H1 (cell line): ENCODE results near the gene ZNF561. TPM values are rescaled to one million over a fixed set of nuclear protein-coding genes. Genes with fewer than 3 reads are reported as not detected.

Experiments used
- CTCF ChIA-PET: fragments of 300-600 bp; sonication (Branson Sonifier 250); formaldehyde crosslinking; loops from one replicate; lab custom pipeline; 2021; ENCODE audit not compliant: partially characterized antibody; lab: Charles Lee
- POLR2A ChIA-PET: fragments of 300-600 bp; sonication (Branson Sonifier 250); formaldehyde crosslinking; loops from one replicate; lab custom pipeline; 2021; ENCODE audit warnings: inconsistent platforms; ENCODE audit not compliant: partially characterized antibody; lab: Charles Lee
- DNase-seq, 2 experiments: peaks; one replicate each; pipeline versions ENCODE4 v3.0.0 to v3.0.0-alpha.2; 2010 to 2022; ENCODE audit warnings: low spot score in 2 of 2, low read depth in 1 of 2, mixed read lengths in 1 of 2
- FAIRE-seq: peaks from 2 replicates; lab custom pipeline; 2011; peaks lifted over from hg19 to GRCh38; lab: Jason Lieb, UNC
- H2AFZ ChIP-seq: 2 replicates; pipeline ENCODE4 v1.8.1; 2012; ENCODE audit warnings: low read length, inconsistent platforms
- H2AK5ac ChIP-seq: 2 replicates; pipeline ENCODE4 v1.6.1; 2013; ENCODE audit warnings: low read depth, low read length
- H2BK120ac ChIP-seq: replicated peaks from 2 replicates; pipeline ENCODE3; 2013; ENCODE audit warnings: low read depth, low read length, inconsistent platforms
- H2BK12ac ChIP-seq: 2 replicates; pipeline ENCODE4 v1.6.1; 2013; ENCODE audit warnings: low read depth, low read length
- H2BK15ac ChIP-seq: 2 replicates; pipeline ENCODE4 v1.6.1; 2013; ENCODE audit warnings: low read length
- H2BK20ac ChIP-seq: 2 replicates; pipeline ENCODE4 v1.6.1; 2013; ENCODE audit warnings: low read length
- H2BK5ac ChIP-seq: 2 replicates; pipeline ENCODE4 v1.6.1; 2013; ENCODE audit warnings: low read depth, low read length
- H3K14ac ChIP-seq: 2 replicates; pipeline ENCODE4 v1.6.1; 2013; ENCODE audit warnings: inconsistent platforms; ENCODE audit not compliant: insufficient read length
- H3K18ac ChIP-seq: 2 replicates; pipeline ENCODE4 v1.6.1; 2013; ENCODE audit warnings: low read length; ENCODE audit errors: extremely low read depth
- H3K23ac ChIP-seq: 2 replicates; pipeline ENCODE4 v1.6.1; 2013; ENCODE audit warnings: inconsistent platforms; ENCODE audit not compliant: insufficient read length
- H3K23me2 ChIP-seq: 2 replicates; pipeline ENCODE4 v1.6.1; 2013; ENCODE audit warnings: low read depth, low read length
- H3K27ac ChIP-seq: 2 replicates; pipeline ENCODE4 v1.6.1; 2011; ENCODE audit warnings: low read depth, low read length, inconsistent platforms
- H3K27me3 ChIP-seq, 4 experiments: replicated peaks in 1 of 4; 1 replicate in 1 of 4; 2 replicates in 3 of 4; pipeline versions ENCODE4 v1.6.1 to v1.8.1; 2011 to 2013; ENCODE audit warnings: low read length in 3 of 4, mild to moderate bottlenecking in 3 of 4, inconsistent platforms in 2 of 4, mixed read lengths in 2 of 4, moderate library complexity in 1 of 4; ENCODE audit not compliant: control insufficient read depth in 3 of 4, insufficient read depth in 3 of 4; ENCODE audit errors: extremely low read depth in 1 of 4
- H3K36me3 ChIP-seq, 4 experiments: 2 replicates each; pipeline versions ENCODE4 v1.6.1 to v1.8.1; 2011 to 2013; ENCODE audit warnings: mild to moderate bottlenecking in 4 of 4, low read length in 3 of 4, moderate library complexity in 2 of 4, control low read depth in 1 of 4, inconsistent platforms in 1 of 4; ENCODE audit not compliant: insufficient read depth in 4 of 4, control insufficient read depth in 2 of 4
- H3K4ac ChIP-seq: replicated peaks from 2 replicates; pipeline ENCODE3; 2013; ENCODE audit warnings: low read length, low read depth, mixed read lengths, inconsistent platforms; ENCODE audit not compliant: insufficient read length
- H3K4me1 ChIP-seq, 4 experiments: replicated peaks in 1 of 4; 1 replicate in 1 of 4; 2 replicates in 3 of 4; pipeline versions ENCODE4 v1.6.1 to v1.8.1; 2011 to 2013; ENCODE audit warnings: low read length in 3 of 4, inconsistent platforms in 2 of 4, mixed read lengths in 1 of 4; ENCODE audit not compliant: insufficient read depth in 4 of 4, control insufficient read depth in 3 of 4
- H3K4me2 ChIP-seq, 2 experiments: 2 replicates each; pipeline versions ENCODE4 v1.6.1 to v1.8.1; 2011 to 2013; ENCODE audit warnings: low read depth in 2 of 2, low read length in 2 of 2, control low read depth in 1 of 2, inconsistent platforms in 1 of 2, mild to moderate bottlenecking in 1 of 2; ENCODE audit not compliant: insufficient read depth in 1 of 2
- H3K4me3 ChIP-seq, 4 experiments: fragments of 200-600, 300-600 bp in 1 of 4; sonication (generic), shearing (Covaris generic), sonication (Bioruptor Twin) in 1 of 4; 2 replicates each; pipeline versions ENCODE4 v1.5.1 to v1.8.1; 2011 to 2016; ENCODE audit warnings: low read length in 4 of 4, low read depth in 3 of 4, control low read depth in 2 of 4, inconsistent platforms in 2 of 4, mild to moderate bottlenecking in 2 of 4, mixed read lengths in 1 of 4, moderate library complexity in 1 of 4; ENCODE audit not compliant: insufficient read depth in 2 of 4; ENCODE audit errors: extremely low read depth in 1 of 4
- H3K56ac ChIP-seq: replicated peaks from 2 replicates; pipeline ENCODE3; 2013; ENCODE audit warnings: low read depth, mild to moderate bottlenecking, mixed read lengths, low read length, inconsistent platforms; ENCODE audit not compliant: insufficient read length
- H3K79me1 ChIP-seq: 2 replicates; pipeline ENCODE4 v1.6.1; 2013; ENCODE audit warnings: low read depth, low read length, control low read depth
- H3K79me2 ChIP-seq, 2 experiments: 2 replicates each; pipeline versions ENCODE4 v1.6.1 to v1.8.1; 2012 to 2013; ENCODE audit warnings: low read length in 2 of 2, mild to moderate bottlenecking in 2 of 2, inconsistent platforms in 1 of 2; ENCODE audit not compliant: insufficient read depth in 2 of 2, control insufficient read depth in 1 of 2
- H3K9ac ChIP-seq, 4 experiments: replicated peaks in 1 of 4; 1 replicate in 1 of 4; 2 replicates in 3 of 4; pipeline versions ENCODE4 v1.6.1 to v1.8.1; 2011 to 2013; ENCODE audit warnings: low read depth in 3 of 4, low read length in 3 of 4, control low read depth in 2 of 4, mild to moderate bottlenecking in 2 of 4, moderate library complexity in 2 of 4, inconsistent platforms in 1 of 4; ENCODE audit errors: extremely low read depth in 1 of 4
- H3K9me3 ChIP-seq, 2 experiments: 2 replicates each; pipeline versions ENCODE4 v1.6.1 to v1.8.1; 2012 to 2013; ENCODE audit warnings: mild to moderate bottlenecking in 2 of 2, moderate library complexity in 2 of 2, control low read depth in 1 of 2, inconsistent platforms in 1 of 2, low read depth in 1 of 2, low read length in 1 of 2, mixed read lengths in 1 of 2; ENCODE audit not compliant: insufficient read depth in 2 of 2
- H4K20me1 ChIP-seq, 2 experiments: replicated peaks in 1 of 2; 2 replicates each; pipeline versions ENCODE3 to v1.8.1; 2011 to 2013; ENCODE audit warnings: inconsistent platforms in 2 of 2, low read length in 2 of 2, mild to moderate bottlenecking in 1 of 2; ENCODE audit not compliant: insufficient read depth in 2 of 2, control insufficient read depth in 1 of 2
- H4K5ac ChIP-seq: 2 replicates; pipeline ENCODE4 v1.6.1; 2013; ENCODE audit warnings: low read length, low read depth, mixed read lengths, inconsistent platforms; ENCODE audit not compliant: insufficient read length
- H4K8ac ChIP-seq: 2 replicates; pipeline ENCODE4 v1.8.0; 2013; ENCODE audit warnings: mild to moderate bottlenecking, moderate library complexity, low read length, inconsistent platforms; ENCODE audit not compliant: insufficient read depth; ENCODE audit errors: extremely low read depth
- H4K91ac ChIP-seq: replicated peaks from 2 replicates; pipeline ENCODE3; 2013; ENCODE audit warnings: low read length, mixed read lengths, inconsistent platforms; ENCODE audit not compliant: insufficient read length
- BACH1 ChIP-seq: IDR thresholded peaks from 2 replicates; pipeline ENCODE4 v1.6.1; 2012; ENCODE audit warnings: low read length, improper control_type of control experiment
- EZH2 ChIP-seq: fragments of 200-600 bp; sonication (generic); IDR thresholded peaks from 2 replicates; pipeline ENCODE4 v1.7.1; 2012; ENCODE audit warnings: low read depth, mild to moderate bottlenecking, moderate library complexity, low read length, inconsistent platforms; ENCODE audit not compliant: severe bottlenecking
- FOSL1 ChIP-seq: IDR thresholded peaks from 2 replicates; pipeline ENCODE4 v1.6.1; 2011; ENCODE audit warnings: mild to moderate bottlenecking, low read depth, low read length, moderate library complexity; ENCODE audit not compliant: insufficient read depth
- HDAC6 ChIP-seq: IDR thresholded peaks from one replicate; pipeline ENCODE4 v1.7.1; 2012; ENCODE audit warnings: low read depth, mild to moderate bottlenecking, inconsistent platforms, low read length, moderate library complexity
- KDM5A ChIP-seq: fragments of 200-600 bp; IDR thresholded peaks from 2 replicates; pipeline ENCODE4 v1.7.1; 2012; ENCODE audit warnings: mild to moderate bottlenecking, low read length, inconsistent platforms, mixed read lengths
- PHF8 ChIP-seq: fragments of 200-600 bp; sonication (generic); conservative IDR thresholded peaks from 2 replicates; pipeline ENCODE4 v1.7.1; 2012; ENCODE audit warnings: low read depth, mild to moderate bottlenecking, inconsistent platforms, low read length, moderate library complexity
- RAD21 ChIP-seq, 2 experiments: IDR thresholded peaks in 1 of 2; conservative IDR thresholded peaks in 1 of 2; 2 replicates each; pipeline ENCODE4 v1.6.1; 2011; ENCODE audit warnings: low read depth in 2 of 2, low read length in 2 of 2, improper control_type of control experiment in 1 of 2, inconsistent platforms in 1 of 2, mild to moderate bottlenecking in 1 of 2, moderate library complexity in 1 of 2
- SAP30 ChIP-seq: fragments of 300-600 bp; sonication (generic); IDR thresholded peaks from 2 replicates; pipeline ENCODE4 v1.7.1; 2012; ENCODE audit warnings: low read length, moderate library complexity, mild to moderate bottlenecking, inconsistent platforms; ENCODE audit not compliant: insufficient read depth, insufficient replicate concordance
- SIRT6 ChIP-seq: IDR thresholded peaks from one replicate; pipeline ENCODE4 v1.7.1; 2012; ENCODE audit warnings: low read length, inconsistent platforms
- SUZ12 ChIP-seq: fragments of 200-600 bp; sonication (generic); IDR thresholded peaks from 2 replicates; pipeline ENCODE4 v1.6.1; 2012; ENCODE audit warnings: mild to moderate bottlenecking, inconsistent platforms, low read length, moderate library complexity, mixed read lengths
- TCF12 ChIP-seq: IDR thresholded peaks from 2 replicates; pipeline ENCODE4 v1.6.1; 2011; ENCODE audit warnings: low read depth, mild to moderate bottlenecking, low read length
- YY1 ChIP-seq: IDR thresholded peaks from 2 replicates; pipeline ENCODE4 v1.6.1; 2011; ENCODE audit warnings: low read depth, mild to moderate bottlenecking, low read length
- WGBS, 2 experiments: shearing (Covaris generic) in 1 of 2; methylation state at CpG; one replicate each; pipeline versions ENCODE4 v1.1.6 to v1.1.7; 2013 to 2015; ENCODE audit warnings: low lambda C conversion rate in 2 of 2, mixed read lengths in 2 of 2, inconsistent platforms in 1 of 2, low coverage in 1 of 2, missing lambda C conversion rate in 1 of 2; ENCODE audit not compliant: insufficient replicate concordance in 2 of 2, insufficient coverage in 1 of 2, insufficient read length in 1 of 2; ENCODE audit errors: extremely low coverage in 1 of 2, missing lambda C conversion rate in 1 of 2; 5-methylcytosine and 5-hydroxymethylcytosine counted together
- polyA plus RNA-seq, 7 experiments: library from polyadenylated mRNA; depleted of rRNA in 3 of 7; stranded (reverse) in 5 of 7; unstranded in 2 of 7; fragments of >200 nt in 5 of 7; fragments of 200-250 nt in 2 of 7; gene quantifications; 1 replicate in 5 of 7; 2 replicates in 1 of 7; 4 replicates in 1 of 7; pipeline versions ENCODE4 v1.2.1 to v1.2.3, GENCODE V29; 2011 to 2013; ENCODE audit warnings: missing spikeins in 2 of 7, mixed read lengths in 2 of 7
- total RNA-seq: library from RNA; stranded (reverse); fragmentation: NEBNext Ultra II Directional; extraction: Animal tissue kit (Norgen Biotek cat#: 25700); gene quantifications from 2 replicates; pipeline ENCODE4 v1.2.1, GENCODE V29; 2021
- TF ChIP-seq, protein P1 (sequence below): IDR thresholded peaks from 2 replicates; pipeline ENCODE4 v1.6.1; 2011; ENCODE audit warnings: low read length, improper control_type of control experiment

The ZNF561 gene
- total and polyA plus RNA-seq, 2 of the 8 experiments (the other 6 are each of a cell fraction or from before 2014, with no cell fraction given), result 28.6 to 64.7 TPM

GRCh38 chr19:9636018-9636417, 15.0 kb upstream of the ZNF561 start:
- no peak overlapping the region for H2AFZ ChIP-seq
- WGBS, 2 experiments, result 91% methylated on average over 5 of the region's 5 CpGs; no CpG with 5 or more reads in 1 of the 2 experiments
- H3K14ac ChIP-seq, result no peak overlapping the region
- no peak overlapping the region for H2BK12ac ChIP-seq
- CTCF ChIA-PET, result interaction anchor here (0.6 to 3.1 kb wide), 4 partner anchors 8 to 164 kb away, joined by 3 to 10 read pairs (median 4); no protein-coding TSS in a partner anchor
- no peak overlapping the region for H2BK120ac ChIP-seq
- no peak overlapping the region for H3K56ac ChIP-seq
- DNase-seq, result no peak
- H2AK5ac ChIP-seq, result no peak overlapping the region
- no peaks in the 10 kb centered on the region for H3K27me3 ChIP-seq
- H3K4me3 ChIP-seq, result no peak overlapping the region
- H4K8ac ChIP-seq, result no peak overlapping the region
- FAIRE-seq, result no peak
- H3K79me1 ChIP-seq, result no peaks in the 10 kb centered on the region
- H2BK5ac ChIP-seq, result no peak overlapping the region
- H3K23ac ChIP-seq, result no peak overlapping the region
- no peak overlapping the region for H3K9ac ChIP-seq
- no peak overlapping the region for H2BK20ac ChIP-seq
- H3K23me2 ChIP-seq, result no peaks in the 10 kb centered on the region; the same call in 1 of the 2 replicates
- H4K20me1 ChIP-seq, result no peaks in the 10 kb centered on the region
- H3K79me2 ChIP-seq, result no peaks in the 10 kb centered on the region
- no peak overlapping the region for H4K91ac ChIP-seq
- H3K9me3 ChIP-seq, result peaks cover 8 to 11% of the 10 kb centered on the region in 2 experiments
- POLR2A ChIA-PET, result interaction anchor here (0.6 to 1.2 kb wide), 2 partner anchors 15 to 143 kb away, joined by 3 read pairs; partner anchors contain the start of gene ZNF561
- peaks cover 2 to 58% (median 21%) of the 10 kb centered on the region in 4 experiments; a peak in 7 of 8 replicates for H3K36me3 ChIP-seq
- H3K27ac ChIP-seq, result no peak overlapping the region
- no peaks in the 10 kb centered on the region for H3K4me1 ChIP-seq
- no peak overlapping the region for H3K4ac ChIP-seq
- H2BK15ac ChIP-seq, result no peak overlapping the region
- H4K5ac ChIP-seq, result no peak overlapping the region
- H3K18ac ChIP-seq, result no peak overlapping the region
- H3K4me2 ChIP-seq, result no peak overlapping the region
- TF ChIP-seq HDAC6 (no peak), RAD21 (IDR thresholded peaks at IDR 0.05 in 1 of 2, conservative IDR thresholded peaks at IDR 0.05 in 1 of 2; ENCODE audit: low read depth in 2 of 2, low read length in 2 of 2) (no peak), BACH1 (no peak), SIRT6 (no peak), EZH2 (no peak), KDM5A (no peak), TCF12 (no peak), YY1 (no peak), SUZ12 (no peak), FOSL1 (no peak), SAP30 (no peak), PHF8 (no peak)
- TF ChIP-seq, protein P1, sequence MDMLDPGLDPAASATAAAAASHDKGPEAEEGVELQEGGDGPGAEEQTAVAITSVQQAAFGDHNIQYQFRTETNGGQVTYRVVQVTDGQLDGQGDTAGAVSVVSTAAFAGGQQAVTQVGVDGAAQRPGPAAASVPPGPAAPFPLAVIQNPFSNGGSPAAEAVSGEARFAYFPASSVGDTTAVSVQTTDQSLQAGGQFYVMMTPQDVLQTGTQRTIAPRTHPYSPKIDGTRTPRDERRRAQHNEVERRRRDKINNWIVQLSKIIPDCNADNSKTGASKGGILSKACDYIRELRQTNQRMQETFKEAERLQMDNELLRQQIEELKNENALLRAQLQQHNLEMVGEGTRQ, result no peak
